Common myeloid progenitor, CD34-positive (primary cell): ENCODE measurements around the gene TSHZ3.

Experiments used
- CTCF ChIA-PET: fragments of 350-600 bp; sonication (Branson Sonifier 250); formaldehyde crosslinking; loops from one replicate; lab custom pipeline; 2021; ENCODE audit warnings: antibody characterized with exemption; lab: Charles Lee
- POLR2A ChIA-PET: fragments of 350-600 bp; sonication (Branson Sonifier 250); formaldehyde crosslinking; loops from one replicate; lab custom pipeline; 2021; ENCODE audit warnings: antibody characterized with exemption; lab: Charles Lee
- DNase-seq, 3 donors: peaks; one replicate each; pipeline versions ENCODE4 v3.0.0 to v3.0.0-alpha.2; 2013
- H3K27ac ChIP-seq, 2 experiments: 1 replicate in 1 of 2; 2 replicates in 1 of 2; pipeline ENCODE4 v1.7.0; 2013; ENCODE audit warnings: inconsistent platforms in 2 of 2, low read length in 2 of 2, mild to moderate bottlenecking in 2 of 2, low read depth in 1 of 2, moderate library complexity in 1 of 2; ENCODE audit not compliant: severe bottlenecking in 2 of 2, insufficient read depth in 1 of 2, poor library complexity in 1 of 2
- H3K27me3 ChIP-seq, 5 experiments: replicated peaks in 2 of 5; 1 replicate in 3 of 5; 2 replicates in 2 of 5; pipeline versions ENCODE4 v1.6.1 to v1.7.0; 2013; ENCODE audit warnings: low read length in 4 of 5, mild to moderate bottlenecking in 2 of 5, moderate library complexity in 2 of 5, inconsistent platforms in 1 of 5; ENCODE audit not compliant: insufficient read depth in 5 of 5, control insufficient read depth in 4 of 5
- H3K36me3 ChIP-seq, 4 experiments: 1 replicate in 2 of 4; 2 replicates in 2 of 4; pipeline versions ENCODE4 v1.6.1 to v1.7.0; 2013; ENCODE audit warnings: low read length in 3 of 4, control low read depth in 1 of 4, mild to moderate bottlenecking in 1 of 4; ENCODE audit not compliant: control insufficient read depth in 4 of 4, insufficient read depth in 4 of 4
- H3K4me1 ChIP-seq, 4 experiments: 1 replicate in 3 of 4; 2 replicates in 1 of 4; pipeline versions ENCODE4 v1.6.1 to v1.7.1; 2013; ENCODE audit warnings: low read length in 3 of 4, mild to moderate bottlenecking in 3 of 4, control low read depth in 1 of 4, inconsistent platforms in 1 of 4, moderate library complexity in 1 of 4; ENCODE audit not compliant: control insufficient read depth in 4 of 4, insufficient read depth in 4 of 4; ENCODE audit errors: control extremely low read depth in 1 of 4
- H3K4me3 ChIP-seq, 7 experiments: 1 replicate in 4 of 7; 2 replicates in 3 of 7; pipeline versions ENCODE4 v1.5.1 to v1.7.0; 2013; ENCODE audit warnings: mild to moderate bottlenecking in 7 of 7, low read length in 6 of 7, moderate library complexity in 6 of 7, inconsistent platforms in 2 of 7, low read depth in 2 of 7, control low read depth in 1 of 7; ENCODE audit not compliant: insufficient read depth in 4 of 7, control insufficient read depth in 1 of 7; ENCODE audit errors: extremely low read depth in 1 of 7
- H3K9me3 ChIP-seq, 5 experiments: 1 replicate in 4 of 5; 2 replicates in 1 of 5; pipeline versions ENCODE4 v1.6.1 to v1.7.1; 2013; ENCODE audit warnings: low read length in 4 of 5, mild to moderate bottlenecking in 2 of 5, inconsistent platforms in 1 of 5, low read depth in 1 of 5, moderate library complexity in 1 of 5; ENCODE audit not compliant: control insufficient read depth in 4 of 5, insufficient read depth in 2 of 5; ENCODE audit errors: control extremely low read depth in 1 of 5
- WGBS: methylation state at CpG from one replicate; pipeline ENCODE4 v1.1.5; 2013; ENCODE audit not compliant: insufficient coverage; 5-methylcytosine and 5-hydroxymethylcytosine counted together

TSHZ3 gene

DNA sequence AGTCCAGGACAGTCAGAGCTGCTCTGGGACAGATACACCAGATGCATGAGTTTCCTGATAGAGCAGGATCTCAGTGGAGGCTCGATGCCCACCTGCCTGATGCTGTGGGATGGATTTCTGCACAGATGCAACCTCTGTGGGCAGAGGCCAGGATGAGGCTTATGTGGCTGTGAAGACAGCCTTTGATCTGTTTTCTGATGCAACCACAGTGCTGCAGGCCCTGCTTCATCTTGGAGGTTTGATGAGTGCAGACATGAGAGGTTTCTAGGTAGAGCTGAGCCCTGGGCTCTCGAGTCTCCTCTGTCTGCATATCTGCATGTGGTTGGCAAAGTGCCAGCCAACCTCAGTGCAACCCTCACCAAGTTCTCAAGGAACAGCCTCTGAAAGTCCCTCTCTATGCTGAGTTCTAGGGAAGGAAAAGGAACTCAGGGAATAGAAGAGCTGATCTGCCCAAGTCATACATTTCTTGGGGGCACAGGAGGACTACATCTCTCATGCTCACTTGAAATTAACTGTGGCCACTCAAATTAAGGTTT lies 23.1 kb upstream of the TSHZ3 start:
- no peak overlapping the region for H3K27ac ChIP-seq
- WGBS = 100% methylated on average over 2 of the region's 2 CpGs
- no peaks in the 10 kb centered on the region for H3K4me1 ChIP-seq
- no peaks in the 10 kb centered on the region for H3K9me3 ChIP-seq
- H3K27me3 ChIP-seq = peaks cover 0 to 4% (median 0%) of the 10 kb centered on the region in 5 experiments
- ChIA-PET POLR2A (no interaction called here), CTCF (no interaction called here)
- no peak for DNase-seq
- no peaks in the 10 kb centered on the region for H3K36me3 ChIP-seq
- no peak overlapping the region for H3K4me3 ChIP-seq

DNA sequence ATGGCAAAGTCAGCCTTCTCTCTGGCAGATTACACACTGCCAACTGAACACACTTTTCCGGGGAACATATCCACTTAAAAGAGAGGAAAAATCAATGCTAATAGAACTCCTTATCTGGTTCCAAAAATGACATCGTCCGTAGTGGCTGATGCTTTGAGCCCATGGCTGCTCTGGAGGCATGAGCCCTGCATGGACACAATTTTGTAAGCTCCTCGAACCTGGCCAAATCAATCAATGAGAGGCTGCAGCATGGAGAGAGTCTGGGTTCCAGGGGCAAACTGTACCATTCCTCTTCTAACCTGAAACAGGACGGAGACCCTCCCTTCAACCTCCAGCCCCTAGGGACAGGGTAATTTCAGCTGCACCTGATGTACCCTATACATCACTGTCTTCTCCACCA lies 21.0 kb upstream of the TSHZ3 start:
- no peak overlapping the region for H3K4me3 ChIP-seq
- H3K27ac ChIP-seq = no peak overlapping the region
- WGBS = 98% methylated on average over 5 of the region's 5 CpGs
- ChIA-PET POLR2A (no interaction called here), CTCF (no interaction called here)
- no peaks in the 10 kb centered on the region for H3K4me1 ChIP-seq
- H3K9me3 ChIP-seq = no peaks in the 10 kb centered on the region
- no peak for DNase-seq
- H3K36me3 ChIP-seq = no peaks in the 10 kb centered on the region
- H3K27me3 ChIP-seq = peaks cover 0 to 14% (median 6%) of the 10 kb centered on the region in 5 experiments

- POLR2A ChIA-PET = no interaction called here
- no peaks in the 10 kb centered on the region for H3K4me1 ChIP-seq
- no peaks in the 10 kb centered on the region for H3K36me3 ChIP-seq
- H3K9me3 ChIP-seq = no peaks in the 10 kb centered on the region
- WGBS = 69% methylated on average over 3 of the region's 3 CpGs
- DNase-seq = no peak
- H3K27ac ChIP-seq = no peak overlapping the region
- H3K27me3 ChIP-seq = peaks cover 0 to 29% (median 17%) of the 10 kb centered on the region in 5 experiments
- H3K4me3 ChIP-seq = no peak overlapping the region
- CTCF ChIA-PET = interaction anchor here (1.1 kb wide), 1 partner anchor 10 kb away, joined by 4 read pairs; no protein-coding TSS in a partner anchor
These were observed 15.7 kb upstream of the TSHZ3 start for GRCh38 chr19:31364963-31365362.

GRCh38 chr19:31361728-31362127 lies 12.5 kb upstream of the TSHZ3 start:
- Histone ChIP-seq H3K9me3 (no peaks in the 10 kb centered on the region), H3K27ac (no peak overlapping the region), H3K27me3 (peaks cover 0 to 59% (median 30%) of the 10 kb centered on the region in 5 experiments), H3K36me3 (no peaks in the 10 kb centered on the region), H3K4me3 (no peak overlapping the region), H3K4me1 (peaks cover 0 to 3% (median under 1%) of the 10 kb centered on the region in 4 experiments)
- DNase-seq = no peak
- WGBS = 93% methylated on average over 5 of the region's 5 CpGs
- ChIA-PET CTCF (interaction anchor here (0.9 kb wide), 1 partner anchor 577 kb away, joined by 3 read pairs; no protein-coding TSS in a partner anchor), POLR2A (no interaction called here)

GRCh38 chr19:31357315-31357673 lies 8.1 kb upstream of the TSHZ3 start:
- DNase-seq = no peak
- 100% methylated on average over 1 of the region's 10 CpGs for WGBS
- Histone ChIP-seq H3K4me1 (peaks cover 0 to 22% (median 4%) of the 10 kb centered on the region in 4 experiments), H3K27me3 (peaks cover 10 to 86% (median 59%) of the 10 kb centered on the region in 5 experiments), H3K4me3 (no peak overlapping the region), H3K9me3 (no peaks in the 10 kb centered on the region), H3K27ac (no peak overlapping the region), H3K36me3 (no peaks in the 10 kb centered on the region)
- CTCF ChIA-PET = interaction anchor here (0.9 to 3.3 kb wide), 5 partner anchors 13 to 573 kb away, joined by 3 to 10 read pairs (median 4); no protein-coding TSS in a partner anchor
- POLR2A ChIA-PET = no interaction called here

- H3K27ac ChIP-seq = no peak overlapping the region
- H3K27me3 ChIP-seq = peaks cover 16 to 88% (median 59%) of the 10 kb centered on the region in 5 experiments
- 5% methylated on average over 27 of the region's 33 CpGs for WGBS
- no peaks in the 10 kb centered on the region for H3K36me3 ChIP-seq
- ChIA-PET POLR2A (no interaction called here), CTCF (interaction anchor here (1.2 to 3.3 kb wide), 5 partner anchors 12 to 573 kb away, joined by 3 to 10 read pairs (median 5); no protein-coding TSS in a partner anchor)
- peak; percentile 61 to 72 (median 61) for DNase-seq
- H3K4me3 ChIP-seq = peak overlapping the region in 2 of 7 experiments; percentile 21 to 32
- H3K9me3 ChIP-seq = no peaks in the 10 kb centered on the region
- H3K4me1 ChIP-seq = peaks cover 0 to 26% (median 7%) of the 10 kb centered on the region in 4 experiments
These were observed 7.5 kb upstream of the TSHZ3 start for GRCh38 chr19:31356587-31357314.
